Upper lobe of left lung (tissue), 4 donors: ENCODE measurements around the gene CGREF1.

ENCODE experiments used
- CTCF ChIP-seq, 6 experiments: fragments of 450-650 bp in 4 of 6; fragments of 200-600 bp in 2 of 6; sonication (generic) in 2 of 6; IDR thresholded peaks; one replicate each; pipeline ENCODE4 v1.5.1; 2016 to 2019; ENCODE audit warnings: antibody characterized with exemption in 6 of 6
- POLR2AphosphoS5 ChIP-seq, 2 donors: sonication (generic); formaldehyde crosslinking; IDR thresholded peaks; one replicate each; pipeline ENCODE4 v1.5.1; 2017; ENCODE audit warnings: antibody characterized with exemption in 2 of 2

- TF ChIP-seq CTCF (IDR thresholded peaks at IDR 0.05), result no peak
- TF ChIP-seq POLR2AphosphoS5 (IDR thresholded peaks at IDR 0.05), result no peak
Measured at GRCh38 chr2:27137322-27137935, 18.5 kb upstream of the CGREF1 start.
